GM23338 (cell line): ENCODE results near the gene RXFP2. TPM values are rescaled to one million over a fixed set of nuclear protein-coding genes. Genes with fewer than 3 reads are reported as not detected.

Experiments
- ATAC-seq: fragments of 200-7000 bp; cut with Tn5 transposase; 3 replicates; pipeline ENCODE4 v1.9.1; 2020
- DNase-seq: peaks from one replicate; pipeline ENCODE4 v3.0.0-alpha.2; 2015; ENCODE audit warnings: low spot score
- H2AFZ ChIP-seq: fragments of 200-600 bp; sonication (generic); 2 replicates; pipeline ENCODE4 v1.8.0; 2016; ENCODE audit warnings: antibody characterized with exemption, mild to moderate bottlenecking, moderate library complexity
- H3F3A ChIP-seq: fragments of 200-600 bp; sonication (generic); replicated peaks from 2 replicates; pipeline ENCODE4 v1.8.0; 2017; ENCODE audit warnings: antibody characterized with exemption, mixed run types, low read depth
- H3K27ac ChIP-seq: fragments of 200-600 bp; sonication (generic); 2 replicates; pipeline ENCODE4 v1.6.1; 2016; ENCODE audit warnings: low read depth
- H3K27me3 ChIP-seq: fragments of 200-600 bp; sonication (generic); 2 replicates; pipeline ENCODE4 v1.8.0; 2016; ENCODE audit warnings: mild to moderate bottlenecking, mixed run types, moderate library complexity; ENCODE audit not compliant: insufficient read depth
- H3K36me3 ChIP-seq: fragments of 200-600 bp; sonication (generic); 2 replicates; pipeline ENCODE4 v1.8.0; 2016; ENCODE audit warnings: mild to moderate bottlenecking; ENCODE audit not compliant: insufficient read depth
- H3K4me1 ChIP-seq: fragments of 200-600 bp; sonication (generic); 2 replicates; pipeline ENCODE4 v1.8.0; 2016; ENCODE audit warnings: mild to moderate bottlenecking, moderate library complexity; ENCODE audit not compliant: insufficient read depth
- H3K4me2 ChIP-seq: fragments of 200-600 bp; sonication (generic); 2 replicates; pipeline ENCODE4 v1.7.1; 2017; ENCODE audit warnings: mixed run types
- H3K4me3 ChIP-seq: fragments of 200-600 bp; sonication (generic); 2 replicates; pipeline ENCODE4 v1.6.1; 2016; ENCODE audit warnings: mixed run types
- H3K79me2 ChIP-seq: fragments of 200-600 bp; sonication (generic); replicated peaks from 2 replicates; pipeline ENCODE4 v1.8.0; 2017; ENCODE audit warnings: mild to moderate bottlenecking; ENCODE audit not compliant: insufficient read depth
- H3K9me2 ChIP-seq: fragments of 200-600 bp; sonication (generic); 2 replicates; pipeline ENCODE4 v1.8.0; 2017; ENCODE audit not compliant: insufficient read depth
- H4K20me1 ChIP-seq: fragments of 200-600 bp; sonication (generic); replicated peaks from 2 replicates; pipeline ENCODE4 v1.8.0; 2017; ENCODE audit warnings: mild to moderate bottlenecking; ENCODE audit not compliant: insufficient read depth
- H3K27ac Mint-ChIP-seq: 2 replicates; pipeline ENCODE4 v1.8.0; 2020; ENCODE audit warnings: inconsistent platforms, mild to moderate bottlenecking, moderate library complexity, mixed read lengths
- H3K27me3 Mint-ChIP-seq: 3 replicates; pipeline ENCODE4 v1.8.0; 2022; ENCODE audit warnings: low read depth, mild to moderate bottlenecking, moderate library complexity, mixed read lengths, inconsistent platforms; ENCODE audit not compliant: insufficient read depth, poor library complexity
- H3K36me3 Mint-ChIP-seq: 3 replicates; pipeline ENCODE4 v1.8.0; 2021; ENCODE audit warnings: low read depth, mild to moderate bottlenecking, inconsistent platforms, moderate library complexity, mixed read lengths
- H3K4me1 Mint-ChIP-seq: 3 replicates; pipeline ENCODE4 v1.8.0; 2020; ENCODE audit warnings: mild to moderate bottlenecking, inconsistent platforms, mixed read lengths
- H3K4me3 Mint-ChIP-seq: 3 replicates; pipeline ENCODE4 v1.8.0; 2021; ENCODE audit warnings: moderate library complexity, mild to moderate bottlenecking, inconsistent platforms, mixed read lengths
- H3K9me3 Mint-ChIP-seq: 3 replicates; pipeline ENCODE4 v1.8.0; 2020; ENCODE audit warnings: moderate library complexity, mild to moderate bottlenecking, inconsistent platforms, mixed read lengths
- CREB1 ChIP-seq: fragments of 250-450 bp; sonication (Bioruptor Pico); IDR thresholded peaks from 2 replicates; pipeline ENCODE4 v1.5.0; 2020; ENCODE audit warnings: low read depth, mild to moderate bottlenecking, moderate library complexity
- EZH2 ChIP-seq: fragments of 200-600 bp; sonication (generic); IDR thresholded peaks from one replicate; pipeline ENCODE4 v1.8.0; 2017; ENCODE audit warnings: antibody characterized with exemption, mild to moderate bottlenecking, low read depth; ENCODE audit not compliant: unreplicated experiment
- EZH2phosphoT487 ChIP-seq: fragments of 200-600 bp; sonication (generic); IDR thresholded peaks from one replicate; pipeline ENCODE4 v1.8.1; 2018; ENCODE audit warnings: antibody characterized with exemption; ENCODE audit not compliant: unreplicated experiment
- JUNB ChIP-seq: IDR thresholded peaks from one replicate; pipeline ENCODE4 v1.6.1; 2016; ENCODE audit warnings: antibody characterized with exemption; ENCODE audit not compliant: unreplicated experiment
- NANOG ChIP-seq: IDR thresholded peaks from 2 replicates; pipeline ENCODE4 v1.6.1; 2016; ENCODE audit warnings: antibody characterized with exemption, borderline replicate concordance
- STAT1 ChIP-seq: IDR thresholded peaks from one replicate; pipeline ENCODE4 v1.6.1; 2016; ENCODE audit warnings: antibody characterized with exemption; ENCODE audit not compliant: unreplicated experiment
- polyA plus RNA-seq: library from polyadenylated mRNA; unstranded; fragments of >200 nt; fragmentation: Nextera tagmentation; extraction: Ambion mirVana; gene quantifications from 2 replicates; pipeline ENCODE4 v1.2.1, GENCODE V29; 2016
- total RNA-seq: library from RNA; depleted of rRNA; stranded (reverse); fragments of >200 nt; shearing (Covaris generic); gene quantifications from 2 replicates; pipeline ENCODE4 v1.2.3, GENCODE V29; 2014
- TF ChIP-seq, protein P1 (sequence below): IDR thresholded peaks from 2 replicates; pipeline ENCODE4 v1.6.1; 2016; ENCODE audit warnings: antibody characterized with exemption
- TF ChIP-seq, protein P2 (sequence below): IDR thresholded peaks from one replicate; pipeline ENCODE4 v1.6.1; 2018; ENCODE audit warnings: antibody characterized with exemption; ENCODE audit not compliant: unreplicated experiment
- TF ChIP-seq, protein P3 (sequence below), 2 experiments: fragments of 200-600 bp in 1 of 2; sonication (generic) in 1 of 2; conservative IDR thresholded peaks; 2 replicates each; pipeline versions ENCODE4 v1.5.1 to v1.6.1; 2016 to 2017; ENCODE audit warnings: antibody characterized with exemption in 2 of 2, low read depth in 2 of 2, mild to moderate bottlenecking in 2 of 2, moderate library complexity in 1 of 2
- TF ChIP-seq, protein P4 (sequence below): fragments of 250-450 bp; sonication (Bioruptor Pico); IDR thresholded peaks from 2 replicates; pipeline ENCODE4 v1.5.0; 2020; ENCODE audit warnings: mild to moderate bottlenecking, moderate library complexity

RXFP2 gene
- total and polyA plus RNA-seq, 2 experiments from 2014 or later: not detected

DNA sequence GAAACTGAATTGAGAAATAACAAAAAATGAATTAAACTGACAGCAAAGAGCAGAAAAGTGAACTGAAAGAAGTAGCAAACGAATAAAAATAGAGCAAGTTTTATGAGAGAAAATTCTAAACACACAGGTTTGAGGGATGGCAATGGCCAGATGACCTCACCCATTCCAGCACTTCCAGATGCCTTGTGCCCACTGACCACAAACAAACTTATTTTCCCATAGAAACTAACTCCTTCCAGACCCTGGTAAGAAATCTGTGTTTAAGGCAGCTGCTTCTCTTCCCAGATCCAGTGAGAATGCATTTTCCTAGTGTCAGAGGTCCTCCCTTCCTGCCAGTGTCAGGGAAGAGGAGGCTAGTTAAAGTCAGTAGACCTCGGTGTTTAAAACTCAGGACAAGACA, 51.7 kb downstream of the RXFP2 start (continued):
- TF ChIP-seq, protein P1, sequence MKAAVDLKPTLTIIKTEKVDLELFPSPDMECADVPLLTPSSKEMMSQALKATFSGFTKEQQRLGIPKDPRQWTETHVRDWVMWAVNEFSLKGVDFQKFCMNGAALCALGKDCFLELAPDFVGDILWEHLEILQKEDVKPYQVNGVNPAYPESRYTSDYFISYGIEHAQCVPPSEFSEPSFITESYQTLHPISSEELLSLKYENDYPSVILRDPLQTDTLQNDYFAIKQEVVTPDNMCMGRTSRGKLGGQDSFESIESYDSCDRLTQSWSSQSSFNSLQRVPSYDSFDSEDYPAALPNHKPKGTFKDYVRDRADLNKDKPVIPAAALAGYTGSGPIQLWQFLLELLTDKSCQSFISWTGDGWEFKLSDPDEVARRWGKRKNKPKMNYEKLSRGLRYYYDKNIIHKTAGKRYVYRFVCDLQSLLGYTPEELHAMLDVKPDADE: no peak
- TF ChIP-seq JUNB (no peak), EZH2phosphoT487 (no peak), EZH2 (no peak), NANOG (no peak), STAT1 (no peak)
- TF ChIP-seq, protein P2, sequence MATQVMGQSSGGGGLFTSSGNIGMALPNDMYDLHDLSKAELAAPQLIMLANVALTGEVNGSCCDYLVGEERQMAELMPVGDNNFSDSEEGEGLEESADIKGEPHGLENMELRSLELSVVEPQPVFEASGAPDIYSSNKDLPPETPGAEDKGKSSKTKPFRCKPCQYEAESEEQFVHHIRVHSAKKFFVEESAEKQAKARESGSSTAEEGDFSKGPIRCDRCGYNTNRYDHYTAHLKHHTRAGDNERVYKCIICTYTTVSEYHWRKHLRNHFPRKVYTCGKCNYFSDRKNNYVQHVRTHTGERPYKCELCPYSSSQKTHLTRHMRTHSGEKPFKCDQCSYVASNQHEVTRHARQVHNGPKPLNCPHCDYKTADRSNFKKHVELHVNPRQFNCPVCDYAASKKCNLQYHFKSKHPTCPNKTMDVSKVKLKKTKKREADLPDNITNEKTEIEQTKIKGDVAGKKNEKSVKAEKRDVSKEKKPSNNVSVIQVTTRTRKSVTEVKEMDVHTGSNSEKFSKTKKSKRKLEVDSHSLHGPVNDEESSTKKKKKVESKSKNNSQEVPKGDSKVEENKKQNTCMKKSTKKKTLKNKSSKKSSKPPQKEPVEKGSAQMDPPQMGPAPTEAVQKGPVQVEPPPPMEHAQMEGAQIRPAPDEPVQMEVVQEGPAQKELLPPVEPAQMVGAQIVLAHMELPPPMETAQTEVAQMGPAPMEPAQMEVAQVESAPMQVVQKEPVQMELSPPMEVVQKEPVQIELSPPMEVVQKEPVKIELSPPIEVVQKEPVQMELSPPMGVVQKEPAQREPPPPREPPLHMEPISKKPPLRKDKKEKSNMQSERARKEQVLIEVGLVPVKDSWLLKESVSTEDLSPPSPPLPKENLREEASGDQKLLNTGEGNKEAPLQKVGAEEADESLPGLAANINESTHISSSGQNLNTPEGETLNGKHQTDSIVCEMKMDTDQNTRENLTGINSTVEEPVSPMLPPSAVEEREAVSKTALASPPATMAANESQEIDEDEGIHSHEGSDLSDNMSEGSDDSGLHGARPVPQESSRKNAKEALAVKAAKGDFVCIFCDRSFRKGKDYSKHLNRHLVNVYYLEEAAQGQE: no peak

DNA sequence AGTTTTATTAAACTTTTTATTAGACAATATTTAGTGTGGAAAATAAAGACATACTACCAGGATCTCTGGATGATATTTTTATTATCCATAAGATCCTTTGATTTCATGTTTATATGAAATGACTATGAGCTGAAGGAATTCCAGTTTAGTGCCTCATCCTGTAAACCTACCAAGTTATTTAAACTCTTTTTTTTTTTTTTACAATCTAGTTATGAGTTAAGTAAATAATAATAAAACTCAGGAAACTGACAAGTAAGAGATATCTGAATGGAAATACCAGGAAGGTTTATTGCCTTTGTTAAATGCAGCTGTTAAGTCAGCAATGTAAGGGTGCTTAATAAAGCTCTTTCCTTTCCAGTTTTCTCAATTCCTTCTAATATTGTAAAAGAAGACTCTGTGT, 53.9 kb downstream of the RXFP2 start:
- Histone ChIP-seq H3K27me3 (no peaks in the 10 kb centered on the region), H3F3A (no peaks in the 10 kb centered on the region), H3K36me3 (no peaks in the 10 kb centered on the region), H4K20me1 (no peaks in the 10 kb centered on the region), H3K4me3 (no peak overlapping the region), H2AFZ (no peak overlapping the region), H3K27ac (no peak overlapping the region), H3K79me2 (no peaks in the 10 kb centered on the region), H3K9me2 (no peaks in the 10 kb centered on the region), H3K4me1 (no peaks in the 10 kb centered on the region), H3K4me2 (no peak overlapping the region)
- Mint-ChIP-seq H3K27ac (no peak overlapping the region), H3K36me3 (no peaks in the 10 kb centered on the region), H3K4me1 (no peaks in the 10 kb centered on the region), H3K27me3 (no peaks in the 10 kb centered on the region), H3K4me3 (no peak overlapping the region), H3K9me3 (no peaks in the 10 kb centered on the region)
- TF ChIP-seq CREB1 (CRISPR knock-in tag): no peak
- TF ChIP-seq, protein P3, sequence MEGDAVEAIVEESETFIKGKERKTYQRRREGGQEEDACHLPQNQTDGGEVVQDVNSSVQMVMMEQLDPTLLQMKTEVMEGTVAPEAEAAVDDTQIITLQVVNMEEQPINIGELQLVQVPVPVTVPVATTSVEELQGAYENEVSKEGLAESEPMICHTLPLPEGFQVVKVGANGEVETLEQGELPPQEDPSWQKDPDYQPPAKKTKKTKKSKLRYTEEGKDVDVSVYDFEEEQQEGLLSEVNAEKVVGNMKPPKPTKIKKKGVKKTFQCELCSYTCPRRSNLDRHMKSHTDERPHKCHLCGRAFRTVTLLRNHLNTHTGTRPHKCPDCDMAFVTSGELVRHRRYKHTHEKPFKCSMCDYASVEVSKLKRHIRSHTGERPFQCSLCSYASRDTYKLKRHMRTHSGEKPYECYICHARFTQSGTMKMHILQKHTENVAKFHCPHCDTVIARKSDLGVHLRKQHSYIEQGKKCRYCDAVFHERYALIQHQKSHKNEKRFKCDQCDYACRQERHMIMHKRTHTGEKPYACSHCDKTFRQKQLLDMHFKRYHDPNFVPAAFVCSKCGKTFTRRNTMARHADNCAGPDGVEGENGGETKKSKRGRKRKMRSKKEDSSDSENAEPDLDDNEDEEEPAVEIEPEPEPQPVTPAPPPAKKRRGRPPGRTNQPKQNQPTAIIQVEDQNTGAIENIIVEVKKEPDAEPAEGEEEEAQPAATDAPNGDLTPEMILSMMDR (conservative IDR thresholded peaks at IDR 0.05; ENCODE audit: low read depth in 2 of 2): no peak
- TF ChIP-seq JUNB: no peak
- TF ChIP-seq, protein P4, sequence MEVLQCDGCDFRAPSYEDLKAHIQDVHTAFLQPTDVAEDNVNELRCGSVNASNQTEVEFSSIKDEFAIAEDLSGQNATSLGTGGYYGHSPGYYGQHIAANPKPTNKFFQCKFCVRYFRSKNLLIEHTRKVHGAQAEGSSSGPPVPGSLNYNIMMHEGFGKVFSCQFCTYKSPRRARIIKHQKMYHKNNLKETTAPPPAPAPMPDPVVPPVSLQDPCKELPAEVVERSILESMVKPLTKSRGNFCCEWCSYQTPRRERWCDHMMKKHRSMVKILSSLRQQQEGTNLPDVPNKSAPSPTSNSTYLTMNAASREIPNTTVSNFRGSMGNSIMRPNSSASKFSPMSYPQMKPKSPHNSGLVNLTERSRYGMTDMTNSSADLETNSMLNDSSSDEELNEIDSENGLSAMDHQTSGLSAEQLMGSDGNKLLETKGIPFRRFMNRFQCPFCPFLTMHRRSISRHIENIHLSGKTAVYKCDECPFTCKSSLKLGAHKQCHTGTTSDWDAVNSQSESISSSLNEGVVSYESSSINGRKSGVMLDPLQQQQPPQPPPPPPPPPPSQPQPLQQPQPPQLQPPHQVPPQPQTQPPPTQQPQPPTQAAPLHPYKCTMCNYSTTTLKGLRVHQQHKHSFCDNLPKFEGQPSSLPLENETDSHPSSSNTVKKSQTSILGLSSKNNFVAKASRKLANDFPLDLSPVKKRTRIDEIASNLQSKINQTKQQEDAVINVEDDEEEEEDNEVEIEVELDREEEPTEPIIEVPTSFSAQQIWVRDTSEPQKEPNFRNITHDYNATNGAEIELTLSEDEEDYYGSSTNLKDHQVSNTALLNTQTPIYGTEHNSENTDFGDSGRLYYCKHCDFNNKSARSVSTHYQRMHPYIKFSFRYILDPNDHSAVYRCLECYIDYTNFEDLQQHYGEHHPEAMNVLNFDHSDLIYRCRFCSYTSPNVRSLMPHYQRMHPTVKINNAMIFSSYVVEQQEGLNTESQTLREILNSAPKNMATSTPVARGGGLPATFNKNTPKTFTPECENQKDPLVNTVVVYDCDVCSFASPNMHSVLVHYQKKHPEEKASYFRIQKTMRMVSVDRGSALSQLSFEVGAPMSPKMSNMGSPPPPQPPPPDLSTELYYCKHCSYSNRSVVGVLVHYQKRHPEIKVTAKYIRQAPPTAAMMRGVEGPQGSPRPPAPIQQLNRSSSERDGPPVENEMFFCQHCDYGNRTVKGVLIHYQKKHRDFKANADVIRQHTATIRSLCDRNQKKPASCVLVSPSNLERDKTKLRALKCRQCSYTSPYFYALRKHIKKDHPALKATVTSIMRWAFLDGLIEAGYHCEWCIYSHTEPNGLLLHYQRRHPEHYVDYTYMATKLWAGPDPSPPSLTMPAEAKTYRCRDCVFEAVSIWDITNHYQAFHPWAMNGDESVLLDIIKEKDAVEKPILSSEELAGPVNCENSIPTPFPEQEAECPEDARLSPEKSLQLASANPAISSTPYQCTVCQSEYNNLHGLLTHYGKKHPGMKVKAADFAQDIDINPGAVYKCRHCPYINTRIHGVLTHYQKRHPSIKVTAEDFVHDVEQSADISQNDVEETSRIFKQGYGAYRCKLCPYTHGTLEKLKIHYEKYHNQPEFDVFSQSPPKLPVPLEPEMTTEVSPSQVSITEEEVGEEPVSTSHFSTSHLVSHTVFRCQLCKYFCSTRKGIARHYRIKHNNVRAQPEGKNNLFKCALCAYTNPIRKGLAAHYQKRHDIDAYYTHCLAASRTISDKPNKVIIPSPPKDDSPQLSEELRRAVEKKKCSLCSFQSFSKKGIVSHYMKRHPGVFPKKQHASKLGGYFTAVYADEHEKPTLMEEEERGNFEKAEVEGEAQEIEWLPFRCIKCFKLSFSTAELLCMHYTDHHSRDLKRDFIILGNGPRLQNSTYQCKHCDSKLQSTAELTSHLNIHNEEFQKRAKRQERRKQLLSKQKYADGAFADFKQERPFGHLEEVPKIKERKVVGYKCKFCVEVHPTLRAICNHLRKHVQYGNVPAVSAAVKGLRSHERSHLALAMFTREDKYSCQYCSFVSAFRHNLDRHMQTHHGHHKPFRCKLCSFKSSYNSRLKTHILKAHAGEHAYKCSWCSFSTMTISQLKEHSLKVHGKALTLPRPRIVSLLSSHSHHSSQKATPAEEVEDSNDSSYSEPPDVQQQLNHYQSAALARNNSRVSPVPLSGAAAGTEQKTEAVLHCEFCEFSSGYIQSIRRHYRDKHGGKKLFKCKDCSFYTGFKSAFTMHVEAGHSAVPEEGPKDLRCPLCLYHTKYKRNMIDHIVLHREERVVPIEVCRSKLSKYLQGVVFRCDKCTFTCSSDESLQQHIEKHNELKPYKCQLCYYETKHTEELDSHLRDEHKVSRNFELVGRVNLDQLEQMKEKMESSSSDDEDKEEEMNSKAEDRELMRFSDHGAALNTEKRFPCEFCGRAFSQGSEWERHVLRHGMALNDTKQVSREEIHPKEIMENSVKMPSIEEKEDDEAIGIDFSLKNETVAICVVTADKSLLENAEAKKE (CRISPR knock-in tag): no peak
- ATAC-seq (no peak), DNase-seq (no peak)
